Sigmoid colon (tissue), 7 donors: ENCODE results near the gene NUP214. TPM values are rescaled to one million over a fixed set of nuclear protein-coding genes. Genes with fewer than 3 reads are reported as not detected.

Source experiments
- DNase-seq: peaks from one replicate; pipeline ENCODE4 v3.0.0-alpha.2; 2019
- H3K27ac ChIP-seq, 4 donors: fragments of 200-600 bp; sonication (generic); one replicate each; pipeline ENCODE4 v1.5.1; 2016 to 2019; ENCODE audit warnings: mild to moderate bottlenecking in 1 of 4
- H3K27me3 ChIP-seq, 3 donors: fragments of 200-600 bp; sonication (generic); one replicate each; pipeline ENCODE4 v1.5.1; 2019; ENCODE audit warnings: mild to moderate bottlenecking in 1 of 3
- H3K36me3 ChIP-seq, 4 donors: fragments of 200-600 bp; sonication (generic); one replicate each; pipeline ENCODE4 v1.5.1; 2016 to 2019
- H3K4me1 ChIP-seq, 4 donors: fragments of 200-600 bp; sonication (generic); one replicate each; pipeline ENCODE4 v1.5.1; 2017 to 2019
- H3K4me3 ChIP-seq, 4 donors: fragments of 200-600 bp; sonication (generic); one replicate each; pipeline ENCODE4 v1.5.1; 2017 to 2019; ENCODE audit warnings: mild to moderate bottlenecking in 2 of 4, moderate library complexity in 1 of 4
- H3K9me3 ChIP-seq, 4 donors: fragments of 200-600 bp in 3 of 4; sonication (generic) in 3 of 4; one replicate each; pipeline versions ENCODE4 v1.5.1 to v1.6.1; 2013 to 2019
- CTCF ChIP-seq, 4 experiments: fragments of 450-650 bp in 3 of 4; fragments of 200-600 bp in 1 of 4; IDR thresholded peaks; one replicate each; pipeline ENCODE4 v1.5.1; 2016 to 2019; ENCODE audit warnings: antibody characterized with exemption in 4 of 4, mild to moderate bottlenecking in 3 of 4, moderate library complexity in 2 of 4
- EP300 ChIP-seq, 4 donors: sonication (generic); formaldehyde crosslinking; IDR thresholded peaks; one replicate each; pipeline ENCODE4 v1.6.1; 2017; ENCODE audit warnings: antibody characterized with exemption in 4 of 4
- POLR2A ChIP-seq, 2 donors: fragments of 450-650 bp; IDR thresholded peaks; one replicate each; pipeline ENCODE4 v1.6.1; 2016; ENCODE audit warnings: antibody characterized with exemption in 2 of 2, mild to moderate bottlenecking in 2 of 2, moderate library complexity in 2 of 2
- POLR2AphosphoS5 ChIP-seq, 4 donors: sonication (generic); formaldehyde crosslinking; IDR thresholded peaks; one replicate each; pipeline ENCODE4 v1.6.1; 2017; ENCODE audit warnings: antibody characterized with exemption in 4 of 4
- WGBS, 2 donors: extraction: QIAGEN DNeasy Blood & Tissue Kit; methylation state at CpG; one replicate each; pipeline ENCODE4 v1.1.7; 2013; 5-methylcytosine and 5-hydroxymethylcytosine counted together
- intact Hi-C: fragments of 100-400 bp; cut with DNase I; formaldehyde crosslinking; loops from one replicate; pipeline ENCODE4 v1.15.1; 2023
- polyA plus RNA-seq, 3 donors: library from polyadenylated mRNA; stranded (reverse); fragments of 200-250 nt; gene quantifications; one replicate each; pipeline ENCODE4 v1.2.3, GENCODE V29; 2013
- total RNA-seq, 4 donors: library from RNA; depleted of rRNA; stranded (reverse); fragments of >200 nt; gene quantifications; one replicate each; pipeline ENCODE4 v1.1.0, GENCODE V29; 2016
- donor health status: healthy with polysubstance abuse.
- donor health status: Bipolar disorder and iron deficiency.
- donor health status: healthy.

Gene NUP214
- total and polyA plus RNA-seq, 7 donors: 9.2 to 87.5 (median 28.5) TPM

GRCh38 chr9:131279196-131279862 lies 153.9 kb downstream of the NUP214 start:
- 60 to 78% methylated on average over 11 of the region's 11 CpGs for WGBS, 2 donors
- Histone ChIP-seq H3K36me3 (no peaks in the 10 kb centered on the region), H3K27me3 (peaks cover 17 to 57% (median 55%) of the 10 kb centered on the region in 3 donors), H3K27ac (no peak overlapping the region), H3K4me3 (no peak overlapping the region), H3K9me3 (no peaks in the 10 kb centered on the region), H3K4me1 (peaks cover 0 to 28% (median 24%) of the 10 kb centered on the region in 4 donors)
- no peak for DNase-seq
- no peak for TF ChIP-seq POLR2AphosphoS5 (IDR thresholded peaks at IDR 0.05)
- TF ChIP-seq POLR2A (IDR thresholded peaks at IDR 0.05): no peak
- TF ChIP-seq EP300 (IDR thresholded peaks at IDR 0.05): no peak
- TF ChIP-seq CTCF (IDR thresholded peaks at IDR 0.05): no peak
- intact Hi-C loops: no loop called here

GRCh38 chr9:131279863-131280570 lies 154.6 kb downstream of the NUP214 start:
- Histone ChIP-seq H3K9me3 (no peaks in the 10 kb centered on the region), H3K27ac (no peak overlapping the region), H3K4me3 (no peak overlapping the region), H3K4me1 (peaks cover 0 to 28% (median 24%) of the 10 kb centered on the region in 4 donors), H3K36me3 (no peaks in the 10 kb centered on the region), H3K27me3 (peaks cover 17 to 50% (median 49%) of the 10 kb centered on the region in 3 donors)
- WGBS, 2 donors: 74% methylated on average over 19 of the region's 19 CpGs
- intact Hi-C loops: no loop called here
- no peak for DNase-seq
- TF ChIP-seq POLR2A (IDR thresholded peaks at IDR 0.05): no peak
- TF ChIP-seq POLR2AphosphoS5 (IDR thresholded peaks at IDR 0.05): no peak
- TF ChIP-seq CTCF (IDR thresholded peaks at IDR 0.05): no peak
- no peak for TF ChIP-seq EP300 (IDR thresholded peaks at IDR 0.05)

- no peak for DNase-seq
- H3K4me3 ChIP-seq: no peak overlapping the region
- peaks cover 16 to 44% (median 42%) of the 10 kb centered on the region in 3 donors for H3K27me3 ChIP-seq
- no peak overlapping the region for H3K27ac ChIP-seq
- H3K4me1 ChIP-seq: peaks cover 0 to 28% (median 24%) of the 10 kb centered on the region in 4 donors
- WGBS, 2 donors: 67 to 87% methylated on average over 3 of the region's 3 CpGs
- no peaks in the 10 kb centered on the region for H3K36me3 ChIP-seq
- intact Hi-C loops: no loop called here
- no peak for TF ChIP-seq CTCF (IDR thresholded peaks at IDR 0.05)
- no peak for TF ChIP-seq POLR2A (IDR thresholded peaks at IDR 0.05)
- no peak for TF ChIP-seq POLR2AphosphoS5 (IDR thresholded peaks at IDR 0.05)
- no peak for TF ChIP-seq EP300 (IDR thresholded peaks at IDR 0.05)
- H3K9me3 ChIP-seq: no peaks in the 10 kb centered on the region
Observed at GRCh38 chr9:131280660-131281059, 155.3 kb downstream of the NUP214 start.

GRCh38 chr9:131281119-131281965 lies 156.0 kb downstream of the NUP214 start:
- Histone ChIP-seq H3K4me1 (peaks cover 0 to 23% (median 20%) of the 10 kb centered on the region in 4 donors), H3K9me3 (no peaks in the 10 kb centered on the region), H3K36me3 (no peaks in the 10 kb centered on the region), H3K27ac (no peak overlapping the region), H3K27me3 (peaks cover 13 to 37% (median 35%) of the 10 kb centered on the region in 3 donors), H3K4me3 (no peak overlapping the region)
- DNase-seq: no peak
- TF ChIP-seq EP300 (IDR thresholded peaks at IDR 0.05) (no peak), POLR2A (IDR thresholded peaks at IDR 0.05) (no peak), POLR2AphosphoS5 (IDR thresholded peaks at IDR 0.05) (no peak), CTCF (IDR thresholded peaks at IDR 0.05) (no peak)
- intact Hi-C loops: no loop called here
- WGBS, 2 donors: 75 to 87% methylated on average over 17 of the region's 17 CpGs
